Neuronal stem cell (in vitro differentiated cells): ENCODE results near the gene PPEF2. TPM values are rescaled to one million over a fixed set of nuclear protein-coding genes. Genes with fewer than 3 reads are reported as not detected.

Source experiments
- DNase-seq: peaks from one replicate; pipeline ENCODE4 v3.0.0-alpha.2; 2013; ENCODE audit warnings: low spot score
- H2AFZ ChIP-seq: one replicate; pipeline ENCODE4 v1.6.1; 2013; ENCODE audit warnings: mild to moderate bottlenecking, low read length, inconsistent platforms
- H2AK5ac ChIP-seq: 2 replicates; pipeline ENCODE4 v1.6.1; 2013; ENCODE audit warnings: low read depth, mild to moderate bottlenecking, inconsistent platforms, low read length, moderate library complexity, mixed read lengths
- H2BK120ac ChIP-seq: 2 replicates; pipeline ENCODE4 v1.6.1; 2013; ENCODE audit warnings: low read depth, mild to moderate bottlenecking, inconsistent platforms, low read length, moderate library complexity, mixed read lengths
- H2BK12ac ChIP-seq: one replicate; pipeline ENCODE4 v1.6.1; 2013; ENCODE audit warnings: low read length, inconsistent platforms
- H2BK15ac ChIP-seq: 2 replicates; pipeline ENCODE4 v1.6.1; 2013; ENCODE audit warnings: mild to moderate bottlenecking, low read length, inconsistent platforms, mixed read lengths
- H2BK5ac ChIP-seq: one replicate; pipeline ENCODE4 v1.6.1; 2013; ENCODE audit warnings: inconsistent platforms, mild to moderate bottlenecking, low read length, moderate library complexity
- H3K14ac ChIP-seq: one replicate; pipeline ENCODE4 v1.6.1; 2013; ENCODE audit warnings: low read length, inconsistent platforms
- H3K18ac ChIP-seq: 2 replicates; pipeline ENCODE4 v1.6.1; 2013; ENCODE audit warnings: low read length, inconsistent platforms
- H3K23ac ChIP-seq: 2 replicates; pipeline ENCODE4 v1.6.1; 2013; ENCODE audit warnings: low read depth, mild to moderate bottlenecking, mixed read lengths, low read length, inconsistent platforms; ENCODE audit not compliant: poor library complexity
- H3K27ac ChIP-seq: replicated peaks from 3 replicates; pipeline ENCODE4 v1.5.1; 2013; ENCODE audit warnings: low read length, inconsistent platforms
- H3K27me3 ChIP-seq, 3 experiments: 2 replicates each; pipeline ENCODE4 v1.6.1; 2013; ENCODE audit warnings: low read length in 3 of 3, mild to moderate bottlenecking in 2 of 3, inconsistent platforms in 1 of 3, low read depth in 1 of 3, mixed read lengths in 1 of 3, moderate library complexity in 1 of 3; ENCODE audit not compliant: control insufficient read depth in 3 of 3, insufficient read depth in 3 of 3
- H3K36me3 ChIP-seq, 2 donors: replicated peaks in 1 of 2; 2 replicates each; pipeline ENCODE4 v1.6.1; 2013; ENCODE audit warnings: low read length in 2 of 2; ENCODE audit not compliant: control insufficient read depth in 2 of 2, insufficient read depth in 2 of 2
- H3K4ac ChIP-seq: 2 replicates; pipeline ENCODE4 v1.6.1; 2013; ENCODE audit warnings: inconsistent platforms, mild to moderate bottlenecking, low read length, moderate library complexity
- H3K4me1 ChIP-seq, 2 donors: 1 replicate in 1 of 2; 2 replicates in 1 of 2; pipeline ENCODE4 v1.6.1; 2013; ENCODE audit warnings: low read length in 2 of 2, low read depth in 1 of 2; ENCODE audit not compliant: control insufficient read depth in 2 of 2, insufficient read depth in 1 of 2
- H3K4me2 ChIP-seq: one replicate; pipeline ENCODE4 v1.6.1; 2013; ENCODE audit warnings: mild to moderate bottlenecking, low read length, inconsistent platforms; ENCODE audit not compliant: insufficient read depth, poor library complexity, severe bottlenecking
- H3K4me3 ChIP-seq, 2 donors: 2 replicates each; pipeline ENCODE4 v1.5.1; 2013; ENCODE audit warnings: low read length in 2 of 2, mild to moderate bottlenecking in 2 of 2, inconsistent platforms in 1 of 2, moderate library complexity in 1 of 2
- H3K79me1 ChIP-seq: one replicate; pipeline ENCODE4 v1.6.1; 2013; ENCODE audit warnings: low read depth, mild to moderate bottlenecking, inconsistent platforms, low read length, moderate library complexity
- H3K9ac ChIP-seq: one replicate; pipeline ENCODE4 v1.6.1; 2013; ENCODE audit warnings: mild to moderate bottlenecking, low read depth, low read length, inconsistent platforms; ENCODE audit not compliant: poor library complexity
- H3K9me3 ChIP-seq, 2 donors: replicated peaks in 1 of 2; 2 replicates each; pipeline versions ENCODE3 to v1.6.1; 2013; ENCODE audit warnings: low read length in 2 of 2, mild to moderate bottlenecking in 2 of 2, inconsistent platforms in 1 of 2, low read depth in 1 of 2, mixed read lengths in 1 of 2, moderate library complexity in 1 of 2; ENCODE audit not compliant: control insufficient read depth in 2 of 2, insufficient read depth in 1 of 2
- H4K8ac ChIP-seq: one replicate; pipeline ENCODE4 v1.6.1; 2013; ENCODE audit warnings: low read depth, mild to moderate bottlenecking, inconsistent platforms, low read length, moderate library complexity
- H4K91ac ChIP-seq: one replicate; pipeline ENCODE4 v1.6.1; 2013; ENCODE audit warnings: low read length, low read depth, mild to moderate bottlenecking, inconsistent platforms; ENCODE audit not compliant: poor library complexity
- WGBS, 2 donors: extraction: QIAGEN DNeasy Blood & Tissue Kit; methylation state at CpG; one replicate each; pipeline ENCODE4 v1.1.7; 2013; ENCODE audit warnings: missing lambda C conversion rate in 2 of 2, mixed read lengths in 1 of 2; ENCODE audit not compliant: insufficient read length in 2 of 2, insufficient replicate concordance in 1 of 2; ENCODE audit errors: extremely low coverage in 2 of 2; 5-methylcytosine and 5-hydroxymethylcytosine counted together
- small RNA-seq: library from polyadenylated mRNA; stranded (forward); fragments of <200 nt; extraction: miRNeasy Mini kit (QIAGEN cat#:217004); gene quantifications from one replicate; pipeline ENCODE3, GENCODE V24; 2013; ENCODE audit not compliant: insufficient read depth

Gene PPEF2

DNA sequence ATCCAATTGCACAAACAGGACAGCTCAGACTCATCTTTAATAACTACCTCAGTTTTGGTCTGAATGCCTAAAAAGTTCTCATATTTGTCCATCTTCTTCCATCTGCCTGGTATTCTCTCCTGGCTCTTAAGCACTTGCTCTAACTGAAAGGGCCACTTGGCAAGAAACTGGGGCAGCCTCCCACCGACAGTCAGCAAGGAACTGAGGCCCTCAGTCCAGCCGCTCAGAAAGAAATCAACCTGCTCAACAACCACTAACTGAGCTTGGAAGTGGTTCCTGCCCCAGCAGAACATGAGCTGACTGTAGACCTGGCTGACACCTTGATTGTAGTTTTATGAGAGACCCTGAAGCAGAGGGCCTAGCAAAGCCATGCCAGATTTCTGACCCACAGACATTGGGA, 84.4 kb downstream of the PPEF2 start:
- Histone ChIP-seq H4K8ac (no peak overlapping the region), H3K18ac (no peak overlapping the region), H2AK5ac (no peak overlapping the region), H3K14ac (no peak overlapping the region), H3K4me1 (no peaks in the 10 kb centered on the region), H3K4ac (no peak overlapping the region), H3K23ac (no peak overlapping the region), H2BK12ac (no peak overlapping the region), H4K91ac (no peak overlapping the region), H3K4me2 (no peak overlapping the region), H3K9me3 (no peaks in the 10 kb centered on the region), H2BK5ac (no peak overlapping the region), H2BK15ac (no peak overlapping the region), H2BK120ac (no peak overlapping the region), H3K36me3 (peaks cover 7 to 33% of the 10 kb centered on the region in 2 donors), H3K27me3 (no peaks in the 10 kb centered on the region), H3K79me1 (no peaks in the 10 kb centered on the region), H3K9ac (no peak overlapping the region), H3K27ac (no peak overlapping the region), H2AFZ (no peak overlapping the region), H3K4me3 (no peak overlapping the region)
- no peak for DNase-seq
- no CpG with 5 or more reads among the region's 2 CpGs for WGBS, 2 donors

Small RNA genes lying within 50 kb of the gene (small RNA-seq; reads per million reads assigned to genes)
- not detected for gene RNU2-16P
